Activated CD4-positive, alpha-beta T cell treated with anti-CD3 and anti-CD28 coated beads, Interleukin-2, Interleukin-4, amounts not matched to agents 100 ng/mL and 50 ng/mL, durations not matched to agents 16 hours and 8 hours (primary cell): ENCODE data around the gene RPL10A.
"Not testable (repeated sequence)": the region's sequence is repeated elsewhere in the genome, so short reads cannot be mapped to it uniquely, and the experiment has no call there.

ENCODE experiments used
- DNase-seq: peaks from one replicate; pipeline ENCODE4 v3.0.0-alpha.2; 2020; ENCODE audit warnings: low spot score

The RPL10A gene

DNA sequence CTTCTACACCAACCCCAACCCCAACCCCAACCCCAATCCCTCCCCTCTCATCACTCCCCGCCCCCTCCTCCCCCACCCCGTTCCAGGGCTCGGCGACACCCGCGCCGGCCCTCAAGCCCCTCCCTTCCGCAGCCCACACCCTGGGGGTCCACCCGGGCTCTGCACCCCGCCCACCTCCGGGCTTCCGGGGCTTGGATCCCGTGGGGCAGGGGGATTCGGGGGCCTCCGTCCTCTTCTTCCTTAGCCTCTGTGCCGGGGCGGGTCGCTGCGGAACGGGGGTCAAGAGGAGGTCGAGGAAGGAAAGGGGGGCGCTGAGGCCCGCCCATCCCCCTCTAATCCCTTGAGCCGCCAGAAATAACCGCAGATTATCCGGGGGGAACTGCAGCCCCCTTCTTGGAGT is 43.8 kb downstream of the RPL10A start:
- DNase-seq = no peak

DNA sequence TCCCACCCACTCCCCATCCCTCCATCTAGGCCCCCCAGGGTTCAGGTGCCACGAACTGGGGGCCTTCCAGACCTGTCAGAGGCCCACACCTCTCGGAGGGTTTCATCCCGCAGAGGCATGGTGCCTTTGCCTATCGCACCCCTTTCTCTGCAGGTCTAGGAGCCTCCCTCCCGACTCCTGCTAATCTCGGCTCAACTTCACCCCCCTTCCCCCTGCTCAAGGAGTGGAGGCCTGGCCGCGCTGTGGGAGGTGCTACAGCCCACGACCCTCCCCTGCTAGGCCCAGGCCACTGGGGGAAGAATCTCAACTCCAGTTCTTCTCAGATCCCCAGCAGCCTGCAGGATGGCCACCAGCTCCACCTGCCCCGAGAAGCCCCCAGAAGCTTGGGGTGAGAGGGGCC is 44.5 kb downstream of the RPL10A start, which contains the start of gene TULP1:
TULP1 (minus strand) TSS at position 157 of the 400 bp plus-strand sequence; CDS start at position 119, 38 bp downstream.
- no peak for DNase-seq

DNA sequence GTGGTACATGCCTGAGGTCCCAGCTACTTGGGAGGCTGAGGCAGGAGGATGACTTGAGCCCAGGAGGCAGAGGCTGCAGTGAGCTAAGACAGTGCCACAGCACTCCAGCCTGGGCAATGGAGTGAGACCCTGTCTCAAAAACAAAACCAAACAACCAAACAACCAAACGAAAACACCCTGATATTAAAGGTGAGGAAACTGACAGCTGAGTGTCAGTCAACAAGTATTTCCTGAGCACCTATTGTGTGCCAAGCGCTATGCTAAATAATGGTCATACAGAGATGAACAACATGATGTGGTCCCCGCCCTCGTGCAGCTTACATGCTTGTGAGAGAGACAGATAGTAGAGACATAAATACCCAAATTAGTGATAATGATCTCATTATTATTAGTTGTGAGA is 46.4 kb downstream of the RPL10A start:
- DNase-seq = no peak

DNA sequence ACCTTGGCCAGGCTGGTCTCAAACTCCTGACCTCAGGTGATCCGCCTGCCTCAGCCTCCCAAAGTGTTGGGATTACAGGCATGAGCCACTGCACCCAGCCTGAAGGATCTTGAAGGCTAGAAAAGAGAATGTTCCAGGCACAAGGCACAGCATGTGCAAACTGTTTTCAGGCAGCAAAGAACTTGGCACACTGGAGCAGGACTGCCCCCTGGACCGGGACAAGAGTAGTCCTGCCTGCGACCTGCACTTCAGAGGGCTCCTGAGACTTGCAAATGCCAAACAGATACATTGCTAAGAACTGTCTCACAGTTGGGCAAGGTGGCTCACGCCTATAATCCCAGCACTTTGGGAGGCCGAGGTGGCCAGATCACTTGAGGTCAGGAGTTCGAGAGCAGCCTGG is 47.7 kb downstream of the RPL10A start:
- not testable (repeated sequence) for DNase-seq

DNA sequence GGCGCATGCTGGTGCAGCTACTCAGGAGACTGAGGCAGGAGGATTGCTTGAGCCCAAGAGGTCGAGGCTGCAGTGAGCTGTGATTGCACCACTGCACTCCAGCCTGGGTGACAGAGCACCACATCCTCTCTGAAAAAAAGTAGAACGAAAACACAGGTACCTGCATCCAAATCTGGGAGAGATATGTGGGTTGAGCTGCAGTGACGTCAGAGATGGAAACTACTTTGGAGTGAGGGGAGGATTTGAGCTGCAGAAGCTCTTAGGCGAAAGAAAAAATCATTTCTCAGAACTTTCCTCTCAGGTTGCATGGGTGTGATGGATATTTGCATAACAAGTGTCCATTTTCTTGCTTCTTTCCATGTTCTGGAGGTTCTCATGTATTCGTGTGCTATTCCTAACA is 48.5 kb downstream of the RPL10A start:
- no peak for DNase-seq

DNA sequence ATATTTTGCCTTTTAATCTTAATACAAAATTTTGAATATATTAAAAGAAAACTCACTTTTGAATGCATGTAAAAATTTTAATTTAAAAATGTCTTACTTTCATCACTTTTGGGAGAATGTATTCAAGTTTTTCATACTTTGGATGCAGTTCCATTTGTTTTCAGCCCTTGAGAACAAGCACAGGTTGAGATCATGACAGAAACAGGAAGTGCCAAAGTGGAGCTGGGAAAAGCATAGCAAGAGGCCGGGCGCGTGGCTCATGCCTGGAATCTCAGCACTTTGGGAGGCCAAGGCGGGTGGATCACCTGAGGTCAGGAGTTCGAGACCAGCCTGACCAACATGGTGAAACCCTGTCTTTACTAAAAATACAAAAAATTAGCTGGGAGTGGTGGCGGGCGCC is 49.8 kb downstream of the RPL10A start:
- not testable (repeated sequence) for DNase-seq

DNA sequence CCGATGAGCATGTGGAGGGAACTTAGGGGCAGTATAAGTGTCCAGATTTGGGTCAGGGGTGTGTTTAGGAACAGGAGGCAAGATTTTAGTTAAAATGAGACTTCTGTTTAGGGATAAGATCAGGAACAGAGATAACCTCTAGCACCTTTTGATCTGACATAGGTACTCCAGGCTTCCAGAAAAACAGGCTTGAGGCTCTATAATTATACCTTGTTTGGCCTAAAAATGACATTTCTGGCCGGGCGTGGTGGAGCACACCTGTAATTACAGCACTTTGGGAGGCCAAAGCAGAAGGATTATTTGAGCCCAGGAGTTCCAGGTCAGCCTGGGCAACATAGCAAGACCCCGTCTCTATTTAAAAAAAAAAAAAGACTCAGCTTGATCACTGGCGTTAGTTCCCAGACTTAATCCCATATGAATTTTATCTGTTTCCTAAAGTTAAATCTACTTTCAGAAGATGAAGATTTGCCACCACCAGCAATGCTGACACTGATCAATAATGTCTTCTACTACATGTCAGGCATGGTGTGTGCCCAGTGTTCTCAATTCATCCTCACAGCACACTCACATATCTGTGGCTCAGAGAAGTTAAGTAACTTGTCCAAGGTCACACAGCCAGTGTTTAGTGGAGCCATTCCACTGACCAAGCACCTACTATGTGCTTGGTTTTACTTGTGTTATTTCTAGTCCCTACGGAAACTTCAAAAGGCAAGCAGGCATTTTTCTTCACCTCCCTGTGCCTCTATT is 50.5 kb downstream of the RPL10A start:
- no peak for DNase-seq

DNA sequence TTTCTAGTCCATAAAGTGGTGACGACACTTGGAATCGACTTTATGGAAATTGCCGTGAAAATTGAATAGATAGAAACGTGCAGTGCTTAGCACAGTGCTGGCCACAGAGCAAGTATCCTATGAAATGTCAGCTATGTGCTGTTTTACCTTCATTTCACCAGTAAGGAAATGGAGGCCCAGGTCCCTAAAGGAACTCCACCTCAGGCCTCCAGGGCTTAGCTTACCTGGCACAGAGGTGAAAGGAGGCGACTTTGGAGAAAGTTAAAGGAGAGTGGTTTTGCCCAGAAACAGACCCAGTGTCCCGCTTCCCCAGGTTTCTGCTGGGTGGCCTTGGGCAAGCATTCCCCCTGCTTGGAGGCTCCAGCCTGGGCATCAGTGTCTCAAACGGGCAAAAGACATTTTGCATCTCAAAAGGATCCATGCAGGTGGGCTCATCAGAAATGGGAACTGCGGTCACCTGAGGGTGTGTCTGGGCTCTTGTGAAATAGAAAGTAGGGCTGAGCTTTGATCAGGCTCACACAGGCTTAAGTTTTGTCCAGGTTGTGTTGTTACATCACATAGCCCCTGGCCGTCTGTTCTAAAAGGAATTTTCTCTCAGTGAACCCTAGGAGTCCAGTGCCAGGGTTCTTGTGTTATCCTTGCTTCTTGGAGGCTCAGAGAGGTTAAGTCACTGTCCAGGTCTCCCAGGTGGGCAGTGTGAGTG is 51.3 kb downstream of the RPL10A start:
- DNase-seq = no peak
